ENCODE measurements around the gene ZNF827. TPM values are rescaled to one million over a fixed set of nuclear protein-coding genes. Genes with fewer than 3 reads are reported as not detected.
A peak's percentile ranks its signal among the peaks of the same experiment; 100 is the strongest.

The ZNF827 gene
- total RNA-seq, 4 donors from 2014 or later = 5.2 to 11.0 (median 6.4) TPM

DNA sequence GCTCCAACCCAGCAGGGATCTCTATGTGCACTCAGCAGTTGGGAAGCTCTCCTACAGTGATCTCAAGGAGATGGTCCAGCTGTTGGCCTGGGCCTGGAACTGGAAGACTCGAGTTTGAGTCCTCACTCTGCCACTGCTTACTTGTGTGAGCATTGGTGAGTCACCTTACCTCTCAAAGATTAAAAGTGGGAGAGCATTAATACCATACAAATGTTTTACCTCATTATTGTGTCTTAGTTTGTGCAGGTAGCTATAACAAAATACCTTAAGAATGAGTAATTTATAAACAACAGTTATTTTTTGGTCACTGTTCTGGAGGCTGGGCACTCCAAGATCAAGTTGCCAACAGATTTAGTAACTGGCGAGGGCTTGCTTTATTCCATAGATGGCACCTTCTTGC is 21.4 kb upstream of the ZNF827 start:
- WGBS, 2 donors = 58 to 64% methylated on average over 2 of the region's 2 CpGs
- DNase-seq = no peak
- intact Hi-C loops (cut with DNase I) = no loop called here

DNA sequence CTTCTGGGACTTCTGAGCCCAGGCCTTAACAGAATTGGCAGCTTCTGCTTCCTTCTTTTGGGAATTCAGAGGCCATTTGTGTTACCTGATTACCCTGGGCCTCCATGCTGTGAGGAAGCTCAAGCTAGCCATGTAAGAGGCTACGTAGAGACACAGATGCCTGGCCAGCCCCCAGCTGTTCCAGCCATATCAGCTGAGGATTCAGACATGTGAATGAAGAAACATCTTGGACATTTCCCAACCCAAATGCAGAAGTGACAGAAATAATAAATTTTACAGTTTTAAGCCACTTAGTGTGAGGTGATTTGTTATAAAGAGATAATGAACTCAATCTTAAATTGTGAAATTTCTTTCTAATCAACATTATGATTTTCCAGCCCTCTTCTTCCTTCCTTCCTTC is 18.7 kb upstream of the ZNF827 start:
- DNase-seq = no peak

More for the DNA sequence above, 21.4 kb upstream of the ZNF827 start:
- Histone ChIP-seq H3K4me3 (no peak overlapping the region), H3K4me1 (peaks cover 0 to 5% (median 0%) of the 10 kb centered on the region in 3 donors), H3K27ac (no peak overlapping the region), H3K27me3 (no peaks in the 10 kb centered on the region), H3K9me3 (no peaks in the 10 kb centered on the region), H3K36me3 (no peaks in the 10 kb centered on the region)
- TF ChIP-seq, protein P1, sequence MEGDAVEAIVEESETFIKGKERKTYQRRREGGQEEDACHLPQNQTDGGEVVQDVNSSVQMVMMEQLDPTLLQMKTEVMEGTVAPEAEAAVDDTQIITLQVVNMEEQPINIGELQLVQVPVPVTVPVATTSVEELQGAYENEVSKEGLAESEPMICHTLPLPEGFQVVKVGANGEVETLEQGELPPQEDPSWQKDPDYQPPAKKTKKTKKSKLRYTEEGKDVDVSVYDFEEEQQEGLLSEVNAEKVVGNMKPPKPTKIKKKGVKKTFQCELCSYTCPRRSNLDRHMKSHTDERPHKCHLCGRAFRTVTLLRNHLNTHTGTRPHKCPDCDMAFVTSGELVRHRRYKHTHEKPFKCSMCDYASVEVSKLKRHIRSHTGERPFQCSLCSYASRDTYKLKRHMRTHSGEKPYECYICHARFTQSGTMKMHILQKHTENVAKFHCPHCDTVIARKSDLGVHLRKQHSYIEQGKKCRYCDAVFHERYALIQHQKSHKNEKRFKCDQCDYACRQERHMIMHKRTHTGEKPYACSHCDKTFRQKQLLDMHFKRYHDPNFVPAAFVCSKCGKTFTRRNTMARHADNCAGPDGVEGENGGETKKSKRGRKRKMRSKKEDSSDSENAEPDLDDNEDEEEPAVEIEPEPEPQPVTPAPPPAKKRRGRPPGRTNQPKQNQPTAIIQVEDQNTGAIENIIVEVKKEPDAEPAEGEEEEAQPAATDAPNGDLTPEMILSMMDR (IDR thresholded peaks at IDR 0.05) = no peak
- no peak for TF ChIP-seq POLR2A (IDR thresholded peaks at IDR 0.05)

DNA sequence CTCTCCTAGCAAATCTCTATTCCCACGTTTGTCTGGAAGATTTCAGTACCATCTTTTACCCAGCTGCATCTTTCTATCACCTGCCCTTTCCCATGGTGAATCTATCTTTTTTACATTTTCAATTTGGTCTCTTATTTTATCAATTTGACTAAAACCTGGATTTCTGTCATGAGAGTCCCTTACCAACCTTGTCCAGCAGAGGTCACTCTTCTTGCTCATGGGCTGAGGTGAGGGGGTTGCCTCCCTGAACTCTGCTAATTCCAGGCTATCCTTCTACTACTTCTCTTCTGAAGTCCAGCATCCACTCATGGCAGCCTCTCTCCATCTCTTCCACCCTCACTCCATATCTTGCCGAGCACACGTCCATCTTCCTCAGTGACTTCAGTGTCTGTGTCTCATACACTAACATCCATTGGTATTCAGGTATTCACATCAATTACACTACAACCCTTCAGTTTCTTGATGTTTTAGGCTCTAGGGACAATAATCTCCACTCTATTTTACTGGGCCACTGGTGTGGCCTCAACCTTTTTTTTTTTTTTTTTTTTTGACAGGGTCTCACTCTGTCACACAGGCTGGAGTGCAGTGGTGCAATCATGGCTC is 17.8 kb upstream of the ZNF827 start:
- no peaks in the 10 kb centered on the region for H3K9me3 ChIP-seq
- H3K36me3 ChIP-seq = no peaks in the 10 kb centered on the region
- no peak for DNase-seq
- TF ChIP-seq, protein P1 (IDR thresholded peaks at IDR 0.05) = peak; percentile 32 to 67 (median 54)
- TF ChIP-seq POLR2A (IDR thresholded peaks at IDR 0.05) = no peak
- intact Hi-C loops (cut with DNase I) = no loop called here
- WGBS, 2 donors = 63 to 65% methylated on average over 3 of the region's 3 CpGs
- H3K4me1 ChIP-seq = peaks cover 0 to 8% (median 0%) of the 10 kb centered on the region in 3 donors
- H3K27ac ChIP-seq = no peak overlapping the region
- no peaks in the 10 kb centered on the region for H3K27me3 ChIP-seq
- H3K4me3 ChIP-seq = no peak overlapping the region

More for the DNA sequence above, 18.7 kb upstream of the ZNF827 start:
- no peak for TF ChIP-seq POLR2A (IDR thresholded peaks at IDR 0.05)
- TF ChIP-seq, protein P1 (IDR thresholded peaks at IDR 0.05) = no peak
- Histone ChIP-seq H3K4me3 (no peak overlapping the region), H3K9me3 (no peaks in the 10 kb centered on the region), H3K4me1 (peaks cover 0 to 8% (median 0%) of the 10 kb centered on the region in 3 donors), H3K27ac (no peak overlapping the region), H3K36me3 (no peaks in the 10 kb centered on the region), H3K27me3 (no peaks in the 10 kb centered on the region)
- 63 to 90% methylated on average over 1 of the region's 1 CpG for WGBS, 2 donors
- intact Hi-C loops (cut with DNase I) = no loop called here

DNA sequence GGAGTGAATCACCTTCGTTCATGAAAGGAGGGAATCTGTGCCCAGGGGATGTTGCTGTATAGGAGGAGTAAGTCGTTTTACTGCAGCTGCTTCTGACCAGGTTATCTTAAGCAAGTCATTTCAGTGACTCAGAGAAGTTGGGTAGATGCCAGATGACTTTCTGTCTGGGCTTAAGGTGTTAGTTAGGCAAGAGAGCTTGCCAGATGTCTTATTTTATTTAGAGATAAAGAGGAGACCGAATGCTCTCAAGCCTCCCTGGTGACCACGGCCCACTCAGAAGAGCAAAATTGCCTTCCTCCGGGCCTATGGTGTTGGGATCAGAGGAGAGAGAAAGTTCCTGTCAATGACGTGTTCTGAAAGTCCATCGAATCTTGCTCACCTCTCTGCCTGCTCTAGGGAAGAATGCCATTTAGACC is 16.3 kb upstream of the ZNF827 start:
- Histone ChIP-seq H3K27me3 (no peaks in the 10 kb centered on the region), H3K4me1 (peaks cover 0 to 8% (median 0%) of the 10 kb centered on the region in 3 donors), H3K4me3 (no peak overlapping the region), H3K36me3 (no peaks in the 10 kb centered on the region), H3K9me3 (no peaks in the 10 kb centered on the region), H3K27ac (no peak overlapping the region)
- intact Hi-C loops (cut with DNase I) = no loop called here
- no peak for DNase-seq
- TF ChIP-seq POLR2A (IDR thresholded peaks at IDR 0.05) = no peak
- TF ChIP-seq, protein P1 (IDR thresholded peaks at IDR 0.05) = no peak
- 30 to 61% methylated on average over 7 of the region's 7 CpGs for WGBS, 2 donors

DNA sequence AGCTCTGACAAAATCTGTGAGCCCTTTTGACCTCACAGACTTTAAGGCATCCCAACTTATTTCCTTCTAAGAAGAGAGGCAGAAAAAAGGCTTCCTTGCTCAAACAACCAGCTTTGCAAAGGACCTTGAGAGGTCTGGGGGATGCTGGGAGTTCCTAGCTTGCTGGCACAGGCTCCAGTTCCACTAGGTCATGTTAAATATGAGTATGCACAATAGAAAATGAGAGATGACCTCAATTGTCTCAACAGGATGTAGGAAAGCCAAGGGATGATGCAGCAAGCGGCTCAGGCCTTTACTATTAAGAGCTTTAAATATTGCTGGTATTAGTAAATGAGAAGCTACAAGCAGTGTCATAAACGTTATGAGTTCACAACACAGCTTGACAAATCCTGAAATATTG is 13.3 kb upstream of the ZNF827 start:
- WGBS, 2 donors = 40 to 67% methylated on average over 2 of the region's 2 CpGs
- TF ChIP-seq POLR2A (IDR thresholded peaks at IDR 0.05) = no peak
- TF ChIP-seq, protein P1 (IDR thresholded peaks at IDR 0.05) = no peak
- Histone ChIP-seq H3K36me3 (no peaks in the 10 kb centered on the region), H3K27ac (no peak overlapping the region), H3K4me1 (peaks cover 0 to 8% (median 0%) of the 10 kb centered on the region in 3 donors), H3K27me3 (peaks cover 0 to 10% (median 0%) of the 10 kb centered on the region in 4 donors), H3K4me3 (no peak overlapping the region), H3K9me3 (no peaks in the 10 kb centered on the region)
- no peak for DNase-seq
- intact Hi-C loops (cut with DNase I) = no loop called here
